Kidney (tissue), 14 donors: ENCODE measurements around the gene C19orf44. TPM values are rescaled to one million over a fixed set of nuclear protein-coding genes. Genes with fewer than 3 reads are reported as not detected.
A peak's percentile ranks its signal among the peaks of the same experiment; 100 is the strongest.

Source experiments
- DNase-seq, 5 donors: peaks; one replicate each; pipeline ENCODE4 v3.0.0-alpha.2; 2013 to 2020
- FAIRE-seq: peaks from 2 replicates; lab custom pipeline; 2012; peaks lifted over from hg19 to GRCh38; lab: Jason Lieb, UNC
- H3K27ac ChIP-seq, 2 donors: one replicate each; pipeline ENCODE4 v1.7.0; 2013; ENCODE audit warnings: low read depth in 2 of 2, low read length in 2 of 2, inconsistent platforms in 1 of 2
- H3K27me3 ChIP-seq: one replicate; pipeline ENCODE4 v1.7.1; 2013; ENCODE audit warnings: low read length, inconsistent platforms; ENCODE audit not compliant: control insufficient read depth, insufficient read depth
- H3K36me3 ChIP-seq, 3 donors: one replicate each; pipeline versions ENCODE4 v1.7.0 to v1.7.1; 2013; ENCODE audit warnings: low read length in 3 of 3, control low read depth in 1 of 3, inconsistent platforms in 1 of 3; ENCODE audit not compliant: insufficient read depth in 3 of 3, control insufficient read depth in 2 of 3
- H3K4me1 ChIP-seq, 3 donors: one replicate each; pipeline versions ENCODE4 v1.7.0 to v1.7.1; 2013; ENCODE audit warnings: low read length in 3 of 3, inconsistent platforms in 1 of 3, low read depth in 1 of 3; ENCODE audit not compliant: control insufficient read depth in 2 of 3, insufficient read depth in 2 of 3
- H3K4me3 ChIP-seq, 3 donors: one replicate each; pipeline versions ENCODE4 v1.7.0 to v1.8.1; 2013; ENCODE audit warnings: low read length in 3 of 3, control low read depth in 1 of 3, inconsistent platforms in 1 of 3
- H3K9ac ChIP-seq, 3 donors: one replicate each; pipeline versions ENCODE4 v1.7.0 to v1.7.1; 2013; ENCODE audit warnings: low read length in 3 of 3, control low read depth in 1 of 3, inconsistent platforms in 1 of 3
- H3K9me3 ChIP-seq, 3 donors: one replicate each; pipeline versions ENCODE4 v1.7.0 to v1.7.1; 2013; ENCODE audit warnings: low read length in 3 of 3, control low read depth in 1 of 3, inconsistent platforms in 1 of 3; ENCODE audit not compliant: control insufficient read depth in 2 of 3, insufficient read depth in 1 of 3
- CTCF ChIP-seq: IDR thresholded peaks from 3 replicates; pipeline ENCODE4 v1.5.1; 2012; ENCODE audit warnings: mild to moderate bottlenecking, moderate library complexity, borderline replicate concordance; ENCODE audit not compliant: insufficient read depth; ENCODE audit errors: extremely low read depth
- intact Hi-C: fragments of 100-400 bp; cut with DNase I; formaldehyde crosslinking; loops from one replicate; pipeline ENCODE4 v1.11.1; 2022
- polyA plus RNA-seq: library from polyadenylated mRNA; stranded (reverse); fragments of 350-450 nt; fragmentation: Illumina TruSeq; extraction: RNeasy Lipid Tissue Mini Kit (QIAGEN cat#74804); gene quantifications from one replicate; pipeline ENCODE4 v1.2.3, GENCODE V29; 2014; ENCODE audit warnings: low read depth, low replicate concordance; ENCODE audit not compliant: insufficient read depth
- total RNA-seq: library from RNA; stranded (reverse); fragmentation: NEBNext Ultra II Directional; extraction: Animal tissue kit (Norgen Biotek cat#: 25700); gene quantifications from one replicate; pipeline ENCODE4 v1.2.1, GENCODE V29; 2021
- donor health status: control.
- donor health status: control.
- donor health status: control.
- donor health status: control.
- donor health status: control.
- donor health status: DM: yes; HTN: yes; CAD: no.
- donor health status: Normal renal cell carcinoma (clear cell type).

The C19orf44 gene
- total and polyA plus RNA-seq, 2 donors from 2014 or later, result 6.2 to 8.6 TPM

- no peak overlapping the region for H3K27ac ChIP-seq
- no peaks in the 10 kb centered on the region for H3K36me3 ChIP-seq
- FAIRE-seq, result no peak
- no peak overlapping the region for H3K4me3 ChIP-seq
- no peaks in the 10 kb centered on the region for H3K27me3 ChIP-seq
- no peak overlapping the region for H3K9ac ChIP-seq
- H3K4me1 ChIP-seq, result peaks cover 0 to 20% (median 5%) of the 10 kb centered on the region in 3 donors
- TF ChIP-seq CTCF, result no peak
- H3K9me3 ChIP-seq, result no peaks in the 10 kb centered on the region
- intact Hi-C loops, result no loop called here
- no peak for DNase-seq
Measured at GRCh38 chr19:16472992-16473391, 23.2 kb upstream of the C19orf44 start.

GRCh38 chr19:16473875-16474392 lies 22.3 kb upstream of the C19orf44 start:
- TF ChIP-seq CTCF, result no peak
- DNase-seq (no peak), FAIRE-seq (no peak)
- no peak overlapping the region for H3K9ac ChIP-seq
- intact Hi-C loops, result no loop called here
- no peaks in the 10 kb centered on the region for H3K9me3 ChIP-seq
- no peaks in the 10 kb centered on the region for H3K27me3 ChIP-seq
- H3K36me3 ChIP-seq, result no peaks in the 10 kb centered on the region
- no peak overlapping the region for H3K4me3 ChIP-seq
- H3K27ac ChIP-seq, result no peak overlapping the region
- H3K4me1 ChIP-seq, result peaks cover 0 to 17% (median 5%) of the 10 kb centered on the region in 3 donors

- no peak for FAIRE-seq
- Histone ChIP-seq H3K9ac (no peak overlapping the region), H3K4me3 (no peak overlapping the region), H3K4me1 (no peaks in the 10 kb centered on the region), H3K36me3 (no peaks in the 10 kb centered on the region), H3K27ac (no peak overlapping the region), H3K27me3 (no peaks in the 10 kb centered on the region), H3K9me3 (no peaks in the 10 kb centered on the region)
- intact Hi-C loops, result no loop called here
- DNase-seq, result peak in 2 of 5 donors; percentile 43 to 44
- TF ChIP-seq CTCF, result no peak
Measured at GRCh38 chr19:16476401-16476800, 19.8 kb upstream of the C19orf44 start.

GRCh38 chr19:16477311-16477710 lies 18.9 kb upstream of the C19orf44 start:
- TF ChIP-seq CTCF, result no peak
- H3K4me3 ChIP-seq, result no peak overlapping the region
- DNase-seq (no peak), FAIRE-seq (no peak)
- no peak overlapping the region for H3K27ac ChIP-seq
- H3K9ac ChIP-seq, result no peak overlapping the region
- H3K4me1 ChIP-seq, result no peaks in the 10 kb centered on the region
- no peaks in the 10 kb centered on the region for H3K27me3 ChIP-seq
- intact Hi-C loops, result no loop called here
- H3K9me3 ChIP-seq, result no peaks in the 10 kb centered on the region
- H3K36me3 ChIP-seq, result no peaks in the 10 kb centered on the region
